B cell (primary cell): ENCODE measurements around the gene EN1. TPM values are rescaled to one million over a fixed set of nuclear protein-coding genes. Genes with fewer than 3 reads are reported as not detected.

Experiments
- ATAC-seq: fragments of 200-7000 bp; cut with Tn5 transposase; one replicate; pipeline ENCODE4 v1.10.0; 2021; ENCODE audit warnings: low read depth, mild to moderate bottlenecking, moderate number of reproducible peaks, moderate library complexity
- CTCF ChIA-PET: fragments of 350-600 bp; sonication (Branson Sonifier 250); formaldehyde crosslinking; loops from one replicate; lab custom pipeline; 2021; ENCODE audit warnings: antibody characterized with exemption, inconsistent platforms; lab: Charles Lee
- POLR2A ChIA-PET: fragments of 350-600 bp; sonication (Branson Sonifier 250); formaldehyde crosslinking; loops from one replicate; lab custom pipeline; 2021; ENCODE audit warnings: antibody characterized with exemption; lab: Charles Lee
- DNase-seq: peaks from one replicate; pipeline ENCODE4 v3.0.0; 2013
- H2AFZ ChIP-seq: 2 replicates; pipeline ENCODE4 v1.6.1; 2012; ENCODE audit warnings: mild to moderate bottlenecking, low read depth, low read length; ENCODE audit not compliant: insufficient read depth, poor library complexity, severe bottlenecking
- H3K27ac ChIP-seq, 2 donors: 1 replicate in 1 of 2; 2 replicates in 1 of 2; pipeline ENCODE4 v1.5.1; 2012 to 2013; ENCODE audit warnings: low read length in 2 of 2, mild to moderate bottlenecking in 2 of 2, moderate library complexity in 1 of 2
- H3K27me3 ChIP-seq, 4 experiments: fragments of 200-600 bp in 1 of 4; sonication (generic) in 1 of 4; replicated peaks in 1 of 4; 1 replicate in 2 of 4; 2 replicates in 2 of 4; pipeline versions ENCODE4 v1.6.1 to v1.7.0; 2013 to 2016; ENCODE audit warnings: low read length in 3 of 4, mild to moderate bottlenecking in 2 of 4, mixed read lengths in 1 of 4, moderate library complexity in 1 of 4; ENCODE audit not compliant: insufficient read depth in 4 of 4, control insufficient read depth in 3 of 4; ENCODE audit errors: control extremely low read depth in 1 of 4
- H3K36me3 ChIP-seq, 2 experiments: replicated peaks in 1 of 2; 1 replicate in 1 of 2; 2 replicates in 1 of 2; pipeline versions ENCODE4 v1.6.1 to v1.7.1; 2013; ENCODE audit warnings: low read length in 1 of 2; ENCODE audit not compliant: insufficient read depth in 2 of 2, control insufficient read depth in 1 of 2; ENCODE audit errors: control extremely low read depth in 1 of 2, extremely low read depth in 1 of 2
- H3K4me1 ChIP-seq, 2 donors: fragments of 200-600 bp in 1 of 2; sonication (generic) in 1 of 2; 1 replicate in 1 of 2; 2 replicates in 1 of 2; pipeline versions ENCODE4 v1.5.1 to v1.6.1; 2013 to 2017; ENCODE audit warnings: low read length in 2 of 2; ENCODE audit not compliant: control insufficient read depth in 2 of 2, insufficient read depth in 2 of 2
- H3K4me2 ChIP-seq: replicated peaks from 2 replicates; pipeline ENCODE3; 2012; ENCODE audit warnings: mild to moderate bottlenecking, low read depth, low read length; ENCODE audit not compliant: poor library complexity, severe bottlenecking
- H3K4me3 ChIP-seq, 5 experiments: fragments of 200-600 bp in 1 of 5; sonication (generic) in 1 of 5; 1 replicate in 3 of 5; 2 replicates in 2 of 5; pipeline versions ENCODE4 v1.5.1 to v1.7.0; 2011 to 2016; ENCODE audit warnings: low read length in 4 of 5, mild to moderate bottlenecking in 4 of 5, low read depth in 2 of 5, control low read depth in 1 of 5, moderate library complexity in 1 of 5; ENCODE audit not compliant: insufficient read depth in 1 of 5; ENCODE audit errors: control extremely low read depth in 1 of 5, extremely low read depth in 1 of 5
- H3K79me2 ChIP-seq: fragments of 200-600 bp; sonication (generic); one replicate; pipeline ENCODE4 v1.6.0; 2016; ENCODE audit warnings: low read length; ENCODE audit not compliant: control insufficient read depth, insufficient read depth
- H3K9ac ChIP-seq: fragments of 200-600 bp; sonication (generic); 2 replicates; pipeline ENCODE4 v1.6.1; 2017; ENCODE audit warnings: mild to moderate bottlenecking, low read length, moderate library complexity
- H3K9me3 ChIP-seq, 3 donors: one replicate each; pipeline versions ENCODE4 v1.6.1 to v1.7.1; 2013; ENCODE audit warnings: low read length in 2 of 3; ENCODE audit not compliant: control insufficient read depth in 2 of 3, insufficient read depth in 1 of 3; ENCODE audit errors: control extremely low read depth in 1 of 3
- H4K20me1 ChIP-seq: 2 replicates; pipeline ENCODE4 v1.6.0; 2012; ENCODE audit warnings: mild to moderate bottlenecking, low read length; ENCODE audit not compliant: insufficient read depth, control insufficient read depth, poor library complexity, severe bottlenecking
- H3K27ac Mint-ChIP-seq: one replicate; pipeline ENCODE4 v1.8.0; 2021; ENCODE audit warnings: mixed read lengths
- H3K27me3 Mint-ChIP-seq: one replicate; pipeline ENCODE4 v1.8.0; 2021; ENCODE audit warnings: mixed read lengths
- H3K4me1 Mint-ChIP-seq: one replicate; pipeline ENCODE4 v1.8.0; 2021; ENCODE audit warnings: mixed read lengths
- H3K4me3 Mint-ChIP-seq: one replicate; pipeline ENCODE4 v1.8.0; 2021; ENCODE audit warnings: mixed read lengths
- H3K9me3 Mint-ChIP-seq: one replicate; pipeline ENCODE4 v1.8.0; 2022; ENCODE audit warnings: mixed read lengths; ENCODE audit not compliant: insufficient read depth
- CTCF ChIP-seq: fragments of 200-600 bp; IDR thresholded peaks from one replicate; pipeline ENCODE4 v1.8.0; 2022; ENCODE audit warnings: antibody characterized with exemption, mild to moderate bottlenecking
- EZH2 ChIP-seq: IDR thresholded peaks from 2 replicates; pipeline ENCODE4 v1.6.1; 2012; ENCODE audit warnings: borderline replicate concordance, low read depth, mild to moderate bottlenecking, moderate library complexity, low read length; ENCODE audit not compliant: insufficient read depth, poor library complexity, severe bottlenecking
- WGBS: methylation state at CpG from one replicate; pipeline ENCODE4 v1.1.5; 2013; ENCODE audit warnings: missing lambda C conversion rate; ENCODE audit not compliant: insufficient coverage; 5-methylcytosine and 5-hydroxymethylcytosine counted together
- intact Hi-C: fragments of 100-400 bp; cut with micrococcal nuclease; formaldehyde crosslinking; loops from one replicate; pipeline ENCODE4 v1.10.0; 2022
- polyA plus RNA-seq: library from polyadenylated mRNA; depleted of rRNA; stranded (reverse); fragments of >200 nt; gene quantifications from 2 replicates; pipeline ENCODE4 v1.2.3, GENCODE V29; 2012
- total RNA-seq, 2 donors: library from RNA; stranded (reverse); fragments of 120-200 nt in 1 of 2; gene quantifications; 1 replicate in 1 of 2; 2 replicates in 1 of 2; pipeline versions ENCODE4 v1.2.3 to v1.2.4, GENCODE V29; 2013 to 2022

EN1 gene
- total and polyA plus RNA-seq, 2 donors (not counting 1 experiment from before 2014, with no cell fraction given): not detected

GRCh38 chr2:118852605-118853128 lies 5.2 kb upstream of the EN1 start:
- ChIA-PET CTCF (no interaction called here), POLR2A (no interaction called here)
- H3K4me1 Mint-ChIP-seq: peaks cover 24% of the 10 kb centered on the region
- peaks cover 74% of the 10 kb centered on the region for H3K27me3 Mint-ChIP-seq
- Histone ChIP-seq H3K27ac (no peak overlapping the region), H3K4me3 (no peak overlapping the region), H3K27me3 (peaks cover 0 to 100% (median 81%) of the 10 kb centered on the region in 4 experiments), H3K9ac (no peak overlapping the region), H3K4me1 (peaks cover 25 to 51% of the 10 kb centered on the region in 2 donors), H3K79me2 (no peaks in the 10 kb centered on the region), H4K20me1 (no peaks in the 10 kb centered on the region), H3K36me3 (no peaks in the 10 kb centered on the region), H2AFZ (no peak overlapping the region), H3K4me2 (no peak overlapping the region), H3K9me3 (peaks cover 0 to 87% (median 0%) of the 10 kb centered on the region in 3 donors)
- intact Hi-C loops: no loop called here
- 8% methylated on average over 31 of the region's 31 CpGs for WGBS
- TF ChIP-seq CTCF: no peak
- H3K4me3 Mint-ChIP-seq: no peak overlapping the region
- DNase-seq (peak; percentile 32), ATAC-seq (no peak)
- H3K9me3 Mint-ChIP-seq: no peaks in the 10 kb centered on the region
- no peak overlapping the region for H3K27ac Mint-ChIP-seq

GRCh38 chr2:118851650-118852049 lies 4.2 kb upstream of the EN1 start:
- H3K79me2 ChIP-seq: no peaks in the 10 kb centered on the region
- no peak overlapping the region for H2AFZ ChIP-seq
- no peak overlapping the region for H3K27ac ChIP-seq
- Mint-ChIP-seq H3K4me1 (peaks cover 24% of the 10 kb centered on the region), H3K27me3 (peaks cover 77% of the 10 kb centered on the region), H3K4me3 (no peak overlapping the region), H3K27ac (peak overlapping the region; percentile 20), H3K9me3 (no peaks in the 10 kb centered on the region)
- H3K4me2 ChIP-seq: no peak overlapping the region
- ATAC-seq (no peak), DNase-seq (peak; percentile 21)
- intact Hi-C loops: no loop called here
- POLR2A ChIA-PET: no interaction called here
- WGBS: 16% methylated on average over 17 of the region's 17 CpGs
- H3K9ac ChIP-seq: no peak overlapping the region
- CTCF ChIA-PET: no interaction called here
- H3K9me3 ChIP-seq: peaks cover 0 to 80% (median 0%) of the 10 kb centered on the region in 3 donors
- TF ChIP-seq CTCF: no peak
- TF ChIP-seq EZH2: no peak
- peaks cover 0 to 95% (median 75%) of the 10 kb centered on the region in 4 experiments for H3K27me3 ChIP-seq
- no peak overlapping the region for H3K4me3 ChIP-seq
- no peaks in the 10 kb centered on the region for H3K36me3 ChIP-seq
- no peaks in the 10 kb centered on the region for H4K20me1 ChIP-seq
- H3K4me1 ChIP-seq: peaks cover 21 to 47% of the 10 kb centered on the region in 2 donors
